ENCODE results near the gene SEPHS2. TPM values are rescaled to one million over a fixed set of nuclear protein-coding genes. Genes with fewer than 3 reads are reported as not detected.

Gene SEPHS2
- total and polyA plus RNA-seq, 2 donors from 2014 or later, result 82.3 to 137 TPM

DNA sequence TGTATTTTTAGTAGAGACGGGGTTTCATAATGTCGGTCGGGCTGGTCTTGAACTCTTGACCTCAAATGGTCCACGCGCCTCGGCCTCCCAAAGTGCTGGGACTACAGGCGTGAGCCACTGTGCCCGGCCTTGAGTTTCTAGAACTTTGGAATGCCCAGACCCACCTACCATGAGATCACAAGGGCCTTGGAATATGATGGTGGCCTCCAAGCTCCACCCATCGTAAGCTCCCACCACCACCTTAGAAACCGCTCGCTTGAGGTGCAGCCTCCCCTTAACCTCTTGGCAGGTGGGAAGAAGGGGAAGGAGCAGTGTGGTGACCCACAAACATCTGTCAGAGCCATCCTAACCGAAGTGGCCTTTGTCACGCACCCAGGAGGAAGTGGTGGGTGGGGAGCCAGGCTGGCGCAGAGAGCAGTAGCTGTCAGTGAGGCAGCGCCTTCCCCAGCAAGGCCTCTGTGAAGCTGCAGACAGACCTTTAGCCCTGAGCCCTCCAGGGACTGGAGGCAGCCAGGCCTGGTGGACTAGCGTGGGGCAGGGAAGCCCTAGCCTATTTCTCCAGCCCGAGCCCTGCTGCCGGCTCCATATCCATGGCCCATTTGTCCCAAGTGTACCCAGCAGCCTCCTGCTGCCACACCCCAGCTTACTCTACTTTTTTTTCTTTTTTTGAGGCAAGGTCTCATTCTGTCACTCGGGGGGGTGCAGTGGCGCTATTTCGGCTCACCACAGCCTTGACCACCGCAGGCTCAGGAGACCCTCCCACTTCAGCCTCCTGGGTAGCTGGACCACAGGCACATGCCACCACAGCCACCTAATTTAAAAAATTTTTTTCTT is 13.1 kb upstream of the SEPHS2 start:
- FAIRE-seq (no peak), DNase-seq (peak in 1 of 5 donors; percentile 76)
- TF ChIP-seq, protein P1, sequence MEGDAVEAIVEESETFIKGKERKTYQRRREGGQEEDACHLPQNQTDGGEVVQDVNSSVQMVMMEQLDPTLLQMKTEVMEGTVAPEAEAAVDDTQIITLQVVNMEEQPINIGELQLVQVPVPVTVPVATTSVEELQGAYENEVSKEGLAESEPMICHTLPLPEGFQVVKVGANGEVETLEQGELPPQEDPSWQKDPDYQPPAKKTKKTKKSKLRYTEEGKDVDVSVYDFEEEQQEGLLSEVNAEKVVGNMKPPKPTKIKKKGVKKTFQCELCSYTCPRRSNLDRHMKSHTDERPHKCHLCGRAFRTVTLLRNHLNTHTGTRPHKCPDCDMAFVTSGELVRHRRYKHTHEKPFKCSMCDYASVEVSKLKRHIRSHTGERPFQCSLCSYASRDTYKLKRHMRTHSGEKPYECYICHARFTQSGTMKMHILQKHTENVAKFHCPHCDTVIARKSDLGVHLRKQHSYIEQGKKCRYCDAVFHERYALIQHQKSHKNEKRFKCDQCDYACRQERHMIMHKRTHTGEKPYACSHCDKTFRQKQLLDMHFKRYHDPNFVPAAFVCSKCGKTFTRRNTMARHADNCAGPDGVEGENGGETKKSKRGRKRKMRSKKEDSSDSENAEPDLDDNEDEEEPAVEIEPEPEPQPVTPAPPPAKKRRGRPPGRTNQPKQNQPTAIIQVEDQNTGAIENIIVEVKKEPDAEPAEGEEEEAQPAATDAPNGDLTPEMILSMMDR (IDR thresholded peaks at IDR 0.05; ENCODE audit: borderline replicate concordance, extremely low read depth, insufficient read depth), result no peak
- intact Hi-C loops (cut with DNase I), result loop anchor here (10.0 kb wide), 1 partner anchor 56 kb away; no protein-coding TSS in a partner anchor
- Histone ChIP-seq H3K27me3 (ENCODE audit: control insufficient read depth, insufficient read depth, low read length) (no peaks in the 10 kb centered on the region), H3K9me3 (ENCODE audit: control insufficient read depth in 2 of 3, insufficient read depth in 1 of 3, low read length in 3 of 3) (no peaks in the 10 kb centered on the region), H3K4me3 (ENCODE audit: low read length in 3 of 3) (no peak overlapping the region), H3K27ac (ENCODE audit: low read depth in 2 of 2, low read length in 2 of 2) (no peak overlapping the region), H3K4me1 (ENCODE audit: control insufficient read depth in 2 of 3, insufficient read depth in 2 of 3, low read depth in 1 of 3, low read length in 3 of 3) (no peaks in the 10 kb centered on the region), H3K36me3 (ENCODE audit: control insufficient read depth in 2 of 3, insufficient read depth in 3 of 3, low read length in 3 of 3) (no peaks in the 10 kb centered on the region), H3K9ac (ENCODE audit: low read length in 3 of 3) (no peak overlapping the region)

DNA sequence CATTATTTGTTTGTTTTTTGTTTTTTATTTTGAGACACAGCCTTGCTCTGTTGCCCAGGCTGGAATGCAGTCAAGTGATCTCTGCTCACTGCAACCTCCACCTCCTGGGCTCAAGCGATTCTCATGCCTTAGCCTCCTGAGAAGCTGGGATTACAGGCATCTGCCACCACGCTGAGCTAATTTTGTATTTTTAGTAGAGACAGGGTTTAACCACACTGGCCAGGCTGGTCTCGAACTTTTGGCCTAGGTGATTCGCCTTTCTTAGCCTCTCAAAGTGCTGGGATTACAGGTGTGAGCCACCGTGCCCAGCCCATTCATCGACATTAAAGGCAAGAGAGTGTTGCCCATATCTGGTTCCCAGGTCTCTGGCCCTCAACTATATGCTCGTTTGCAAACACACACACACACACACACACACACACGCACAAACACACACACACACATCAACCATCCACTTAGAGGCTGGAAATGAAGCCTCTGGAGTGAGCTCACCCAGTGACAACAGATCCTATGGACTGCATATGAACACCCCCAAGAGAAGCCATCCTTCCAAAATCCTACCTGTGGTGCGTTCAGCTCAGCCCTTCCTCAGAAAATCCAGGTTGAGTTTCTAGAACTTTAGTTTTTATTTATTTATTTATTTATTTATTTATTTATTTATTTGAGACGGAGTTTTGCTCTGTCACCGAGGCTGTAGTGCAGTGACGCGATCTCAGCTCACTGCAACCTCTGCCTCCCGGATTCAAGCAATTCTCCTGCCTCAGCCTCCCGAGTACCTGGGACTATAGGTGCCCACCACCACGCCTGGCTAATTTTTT is 12.3 kb upstream of the SEPHS2 start:
- intact Hi-C loops (cut with DNase I), result loop anchor here (10.0 kb wide), 1 partner anchor 57 kb away; no protein-coding TSS in a partner anchor
- FAIRE-seq, result no peak
- TF ChIP-seq, protein P1 (IDR thresholded peaks at IDR 0.05; ENCODE audit: borderline replicate concordance, extremely low read depth, insufficient read depth), result no peak

DNA sequence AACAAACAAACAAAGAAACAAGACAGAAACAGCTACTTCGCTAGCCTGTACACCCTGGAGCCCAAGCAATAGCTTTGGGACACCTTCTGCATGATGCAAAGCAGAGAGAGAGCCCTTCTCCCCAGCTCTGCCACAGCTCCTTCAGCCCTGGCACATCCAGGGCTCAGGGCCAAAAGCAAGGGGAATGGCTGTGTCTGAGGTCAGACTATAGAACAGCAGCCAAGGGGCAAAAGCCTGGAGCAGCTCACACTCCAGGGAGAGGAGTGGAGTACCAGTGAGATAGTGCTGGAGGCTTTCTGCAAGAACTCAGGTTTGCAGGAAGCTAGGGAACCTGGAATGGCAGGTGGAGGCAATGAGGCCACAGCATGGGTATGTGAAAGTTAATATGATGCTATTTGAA is 11.6 kb upstream of the SEPHS2 start:
- H3K4me3 ChIP-seq (ENCODE audit: low read length in 3 of 3), result no peak overlapping the region
- H3K27me3 ChIP-seq (ENCODE audit: control insufficient read depth, insufficient read depth, low read length), result no peaks in the 10 kb centered on the region
- FAIRE-seq, result no peak
- no peak overlapping the region for H3K27ac ChIP-seq (ENCODE audit: low read depth in 2 of 2, low read length in 2 of 2)
- intact Hi-C loops (cut with DNase I), result loop anchor here (10.0 kb wide), 1 partner anchor 58 kb away; no protein-coding TSS in a partner anchor
- H3K9ac ChIP-seq (ENCODE audit: low read length in 3 of 3), result no peak overlapping the region
- TF ChIP-seq, protein P1 (IDR thresholded peaks at IDR 0.05; ENCODE audit: borderline replicate concordance, extremely low read depth, insufficient read depth), result no peak
- no peaks in the 10 kb centered on the region for H3K4me1 ChIP-seq (ENCODE audit: control insufficient read depth in 2 of 3, insufficient read depth in 2 of 3, low read depth in 1 of 3, low read length in 3 of 3)
- no peaks in the 10 kb centered on the region for H3K36me3 ChIP-seq (ENCODE audit: control insufficient read depth in 2 of 3, insufficient read depth in 3 of 3, low read length in 3 of 3)
- DNase-seq, result no peak
- no peaks in the 10 kb centered on the region for H3K9me3 ChIP-seq (ENCODE audit: control insufficient read depth in 2 of 3, insufficient read depth in 1 of 3, low read length in 3 of 3)

More for the DNA sequence above, 12.3 kb upstream of the SEPHS2 start:
- Histone ChIP-seq H3K4me1 (ENCODE audit: control insufficient read depth in 2 of 3, insufficient read depth in 2 of 3, low read depth in 1 of 3, low read length in 3 of 3) (no peaks in the 10 kb centered on the region), H3K27me3 (ENCODE audit: control insufficient read depth, insufficient read depth, low read length) (no peaks in the 10 kb centered on the region), H3K9ac (ENCODE audit: low read length in 3 of 3) (no peak overlapping the region), H3K36me3 (ENCODE audit: control insufficient read depth in 2 of 3, insufficient read depth in 3 of 3, low read length in 3 of 3) (no peaks in the 10 kb centered on the region), H3K9me3 (ENCODE audit: control insufficient read depth in 2 of 3, insufficient read depth in 1 of 3, low read length in 3 of 3) (no peaks in the 10 kb centered on the region), H3K4me3 (ENCODE audit: low read length in 3 of 3) (no peak overlapping the region), H3K27ac (ENCODE audit: low read depth in 2 of 2, low read length in 2 of 2) (no peak overlapping the region)
- DNase-seq, result no peak

Data from kidney (tissue), 14 donors.